C4-2B (cell line): ENCODE measurements around the gene TMEM182.
A peak's percentile ranks its signal among the peaks of the same experiment; 100 is the strongest.

Source experiments
- H3K27ac ChIP-seq: fragments of 450-650 bp; 2 replicates; pipeline ENCODE4 v1.5.1; 2017
- ZFX ChIP-seq: fragments of 450-650 bp; IDR thresholded peaks from 2 replicates; pipeline ENCODE4 v1.6.1; 2017
- TF ChIP-seq, protein P1 (sequence below): fragments of 450-650 bp; conservative IDR thresholded peaks from 2 replicates; pipeline ENCODE4 v1.5.1; 2017; ENCODE audit warnings: mild to moderate bottlenecking

The TMEM182 gene

DNA sequence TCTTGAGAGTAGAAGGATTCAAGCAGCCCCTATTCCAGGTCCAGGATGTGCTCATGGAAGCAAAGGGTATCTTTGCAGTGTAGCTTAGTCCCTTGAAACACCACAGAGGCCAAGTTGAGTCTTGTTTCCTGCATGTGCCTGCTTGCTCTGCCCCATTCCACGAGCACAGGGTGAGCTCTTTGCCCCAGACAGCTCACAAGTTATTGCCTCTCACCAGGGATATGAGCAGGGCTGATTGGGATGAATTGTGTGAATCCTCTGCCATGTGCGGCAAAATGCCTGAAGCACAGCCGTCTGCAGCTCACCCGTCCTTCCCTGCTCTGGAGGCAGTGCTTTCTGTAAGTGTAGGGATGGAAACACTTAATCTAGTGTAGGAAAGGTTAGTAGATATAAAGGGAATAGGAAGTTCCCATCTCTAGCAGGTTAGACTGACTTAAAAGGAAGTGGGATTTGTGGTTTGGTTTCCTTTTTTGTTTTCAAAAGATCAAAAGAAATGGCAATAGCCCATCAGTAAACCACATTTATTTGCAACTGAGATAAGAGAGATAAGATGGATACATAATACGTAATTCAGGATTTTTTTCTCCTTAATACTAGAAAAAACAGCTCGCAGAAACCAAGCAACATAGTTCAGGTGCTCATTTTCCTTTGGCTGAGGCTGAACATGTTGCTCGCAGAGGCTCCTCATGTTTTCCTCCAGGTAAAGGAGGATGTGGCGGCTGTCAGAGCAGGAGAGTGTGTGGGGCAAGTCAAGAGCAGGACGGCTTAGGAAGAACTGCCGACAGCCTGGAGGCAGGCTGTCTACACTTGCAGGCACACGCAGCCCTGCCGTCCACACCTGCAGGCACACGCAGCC, 41.4 kb downstream of the TMEM182 start:
- H3K27ac ChIP-seq: no peak overlapping the region
- TF ChIP-seq ZFX: no peak
- TF ChIP-seq, protein P1, sequence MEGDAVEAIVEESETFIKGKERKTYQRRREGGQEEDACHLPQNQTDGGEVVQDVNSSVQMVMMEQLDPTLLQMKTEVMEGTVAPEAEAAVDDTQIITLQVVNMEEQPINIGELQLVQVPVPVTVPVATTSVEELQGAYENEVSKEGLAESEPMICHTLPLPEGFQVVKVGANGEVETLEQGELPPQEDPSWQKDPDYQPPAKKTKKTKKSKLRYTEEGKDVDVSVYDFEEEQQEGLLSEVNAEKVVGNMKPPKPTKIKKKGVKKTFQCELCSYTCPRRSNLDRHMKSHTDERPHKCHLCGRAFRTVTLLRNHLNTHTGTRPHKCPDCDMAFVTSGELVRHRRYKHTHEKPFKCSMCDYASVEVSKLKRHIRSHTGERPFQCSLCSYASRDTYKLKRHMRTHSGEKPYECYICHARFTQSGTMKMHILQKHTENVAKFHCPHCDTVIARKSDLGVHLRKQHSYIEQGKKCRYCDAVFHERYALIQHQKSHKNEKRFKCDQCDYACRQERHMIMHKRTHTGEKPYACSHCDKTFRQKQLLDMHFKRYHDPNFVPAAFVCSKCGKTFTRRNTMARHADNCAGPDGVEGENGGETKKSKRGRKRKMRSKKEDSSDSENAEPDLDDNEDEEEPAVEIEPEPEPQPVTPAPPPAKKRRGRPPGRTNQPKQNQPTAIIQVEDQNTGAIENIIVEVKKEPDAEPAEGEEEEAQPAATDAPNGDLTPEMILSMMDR: no peak

DNA sequence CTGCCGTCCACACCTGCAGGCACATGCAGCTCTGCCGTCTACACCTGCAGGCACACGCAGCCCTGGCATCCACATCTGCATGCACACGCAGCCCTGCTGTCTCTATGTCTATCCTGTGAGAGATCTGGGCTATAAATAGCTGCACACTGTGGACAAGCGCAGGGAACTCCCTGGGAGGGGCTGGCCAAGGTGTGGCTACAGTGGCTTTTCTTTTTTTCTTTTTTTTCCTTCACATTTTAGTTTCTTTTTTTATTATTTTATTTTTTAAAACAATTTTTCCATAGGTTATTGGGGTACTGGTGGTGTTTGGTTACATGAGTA, 42.0 kb downstream of the TMEM182 start:
- TF ChIP-seq, protein P1: no peak
- TF ChIP-seq ZFX: no peak

DNA sequence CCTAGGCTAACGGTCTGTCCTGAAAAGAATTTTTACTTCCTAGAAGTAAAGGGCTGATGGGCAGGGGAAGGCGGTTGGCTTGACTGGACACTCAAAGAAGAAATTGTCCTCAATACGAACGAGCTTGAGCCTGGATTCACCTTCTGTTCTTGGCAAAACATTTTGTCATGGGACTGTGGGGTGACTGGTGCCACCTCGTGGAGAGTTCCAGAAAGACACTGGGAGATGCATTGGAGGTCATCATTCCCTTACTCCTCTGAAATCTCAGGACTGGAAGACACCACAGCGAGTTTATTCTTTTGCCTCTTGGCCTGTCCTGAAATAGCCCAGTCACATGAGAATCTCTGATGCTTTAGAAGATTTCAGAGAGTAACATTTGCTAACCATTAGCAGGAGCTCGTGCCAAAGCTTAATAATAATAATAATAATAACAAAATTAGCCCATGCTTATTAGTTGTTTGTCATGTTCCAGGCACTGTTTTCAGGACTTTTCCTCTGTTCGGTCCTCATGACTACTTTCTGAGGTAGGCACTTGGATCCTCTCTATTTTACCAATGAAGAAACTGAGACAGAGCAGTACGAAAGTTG, 44.5 kb downstream of the TMEM182 start:
- no peak overlapping the region for H3K27ac ChIP-seq
- TF ChIP-seq ZFX: no peak
- TF ChIP-seq, protein P1: peak; percentile 87

More for the DNA sequence above, 42.0 kb downstream of the TMEM182 start:
- no peak overlapping the region for H3K27ac ChIP-seq

DNA sequence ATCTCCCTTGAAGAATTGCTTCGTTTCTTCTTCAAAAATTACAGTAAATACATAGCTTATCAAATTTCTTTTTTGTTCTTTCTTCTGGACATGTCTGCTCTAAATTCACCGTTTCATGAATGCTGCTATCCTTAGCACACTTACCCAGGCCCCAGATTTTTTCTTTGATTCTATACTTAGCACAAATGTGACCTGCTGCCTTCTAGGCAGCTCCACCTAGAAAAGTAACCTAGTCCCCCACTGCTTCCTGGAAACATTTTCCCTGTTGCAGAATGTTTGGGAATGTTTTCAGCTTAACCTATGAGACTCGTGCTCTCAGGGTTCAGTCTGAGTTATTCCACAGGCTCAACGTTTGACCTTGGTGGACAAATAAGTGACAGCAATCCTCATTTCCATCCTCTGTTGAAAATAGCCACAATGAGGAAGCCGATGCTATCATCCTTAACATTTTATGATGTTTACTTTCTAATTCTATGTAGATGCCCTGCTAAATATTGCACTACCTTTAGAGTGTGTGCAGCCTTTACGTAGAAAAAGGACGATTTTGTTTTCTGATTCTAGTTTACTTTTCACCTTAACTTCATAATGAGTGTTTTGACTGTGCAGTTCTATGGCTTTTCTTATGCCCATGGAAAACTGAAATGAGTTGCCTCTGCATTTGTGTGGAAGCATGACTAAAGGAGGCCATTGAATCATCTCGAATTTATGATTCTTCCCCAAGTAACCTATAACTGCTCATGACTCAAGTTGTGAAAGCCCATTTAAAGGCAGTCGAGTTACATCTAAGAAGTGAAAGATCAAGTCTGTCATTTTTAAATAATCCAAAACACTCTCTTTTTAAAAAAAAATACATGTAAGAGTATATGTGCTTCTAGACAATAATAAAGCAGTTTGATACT, 47.7 kb downstream of the TMEM182 start:
- H3K27ac ChIP-seq: no peak overlapping the region
- TF ChIP-seq, protein P1: no peak
- no peak for TF ChIP-seq ZFX

DNA sequence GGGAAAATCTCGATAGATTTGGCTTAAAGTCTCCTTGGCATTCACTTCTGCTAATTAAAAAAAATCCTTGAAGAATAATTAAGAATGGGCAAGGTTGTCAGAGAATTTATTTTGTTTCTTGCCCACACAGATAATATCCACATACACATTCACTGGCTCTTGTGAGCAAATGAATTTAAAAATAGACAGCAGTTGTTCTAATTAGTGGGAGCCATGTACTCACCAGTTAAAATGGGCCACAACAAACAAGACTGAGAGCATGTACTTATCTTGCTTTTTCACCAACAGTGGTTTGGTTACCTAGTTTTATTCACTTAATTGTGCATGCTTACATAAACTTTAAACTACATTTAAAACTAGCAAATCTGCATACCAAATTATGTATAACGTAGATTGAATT, 53.5 kb downstream of the TMEM182 start:
- TF ChIP-seq, protein P1: no peak
- no peak for TF ChIP-seq ZFX
- no peak overlapping the region for H3K27ac ChIP-seq

DNA sequence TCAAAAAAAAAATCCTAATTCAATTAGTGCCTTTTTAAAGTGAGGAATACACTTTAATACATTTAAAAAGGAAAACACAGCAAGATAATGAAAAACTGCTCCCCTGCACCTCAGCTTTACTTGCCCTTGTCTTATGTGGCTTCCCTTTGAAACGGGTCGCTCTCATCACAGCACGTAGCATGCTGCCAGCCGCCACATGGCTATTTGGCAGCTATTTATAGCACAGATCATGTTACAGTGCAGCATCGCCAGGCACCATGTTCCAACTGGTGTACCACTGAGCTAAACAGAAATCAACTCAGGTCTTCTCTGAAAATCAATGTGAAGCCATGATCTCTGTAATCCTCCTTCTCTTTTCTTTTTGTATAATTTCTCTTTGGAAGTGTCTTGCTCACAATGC, 65.1 kb downstream of the TMEM182 start:
- no peak for TF ChIP-seq ZFX
- TF ChIP-seq, protein P1: no peak
- no peak overlapping the region; the same call in 1 of the 2 replicates for H3K27ac ChIP-seq

DNA sequence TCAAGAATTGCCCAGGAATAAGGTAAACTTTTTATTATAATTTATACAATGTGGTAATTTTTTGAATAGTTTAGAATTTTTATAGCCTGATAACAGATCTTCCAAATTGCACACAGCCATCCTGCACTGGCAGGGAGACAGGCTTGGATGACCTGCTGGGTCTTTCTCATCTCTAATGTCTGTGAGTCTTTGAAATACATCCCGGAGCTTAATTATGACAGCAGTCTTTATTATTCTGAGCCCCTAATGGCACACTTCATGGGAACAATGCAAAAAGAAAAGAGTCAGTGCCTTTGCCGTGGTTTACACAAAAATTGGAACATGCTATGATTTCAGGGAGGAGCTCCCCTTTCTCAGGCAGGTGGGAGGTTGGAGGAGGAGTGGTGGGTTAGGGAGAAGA, 71.0 kb downstream of the TMEM182 start:
- TF ChIP-seq, protein P1: no peak
- TF ChIP-seq ZFX: no peak
- no peak overlapping the region for H3K27ac ChIP-seq
